HepG2 (cell line): ENCODE data around the gene GATD1. TPM values are rescaled to one million over a fixed set of nuclear protein-coding genes. Genes with fewer than 3 reads are reported as not detected.
A peak's percentile ranks its signal among the peaks of the same experiment; 100 is the strongest.

Experiments
- FUBP1 ChIP-seq: sonication (generic); formaldehyde crosslinking; IDR thresholded peaks from 2 replicates; pipeline ENCODE4 v1.5.1; 2020; ENCODE audit warnings: missing genetic modification reagents, mild to moderate bottlenecking, borderline replicate concordance
- HIC2 ChIP-seq: sonication (generic); formaldehyde crosslinking; IDR thresholded peaks from 2 replicates; pipeline ENCODE4 v1.9.0; 2022; ENCODE audit warnings: low read depth, missing genetic modification reagents
- HNRNPUL1 ChIP-seq: fragments of 200-400 bp; formaldehyde crosslinking; IDR thresholded peaks from 2 replicates; pipeline ENCODE4 v1.6.1; 2017; ENCODE audit warnings: low read depth, mild to moderate bottlenecking, low read length, moderate library complexity
- KAT8 ChIP-seq: IDR thresholded peaks from 2 replicates; pipeline ENCODE4 v1.6.1; 2016; ENCODE audit warnings: missing genetic modification reagents, missing compliant biosample characterization
- MTERF4 ChIP-seq: sonication (generic); formaldehyde crosslinking; IDR thresholded peaks from 2 replicates; pipeline ENCODE4 v1.8.0; 2023; ENCODE audit warnings: mild to moderate bottlenecking, missing genetic modification reagents
- MXD1 ChIP-seq: sonication (generic); formaldehyde crosslinking; IDR thresholded peaks from 2 replicates; pipeline ENCODE4 v1.4.0; 2020; ENCODE audit warnings: mild to moderate bottlenecking, missing genetic modification reagents
- MXI1 ChIP-seq: IDR thresholded peaks from 3 replicates; pipeline ENCODE4 v1.6.1; 2012; ENCODE audit warnings: low read depth, low read length, inconsistent platforms, borderline replicate concordance
- MYC ChIP-seq: sonication (generic); formaldehyde crosslinking; IDR thresholded peaks from 2 replicates; pipeline ENCODE4 v1.9.0; 2021; ENCODE audit warnings: missing genetic modification reagents, borderline replicate concordance
- POLR2AphosphoS5 ChIP-seq: IDR thresholded peaks from 2 replicates; pipeline ENCODE4 v1.6.1; 2012; ENCODE audit warnings: low read depth, low read length
- PRDM4 ChIP-seq: sonication (generic); formaldehyde crosslinking; IDR thresholded peaks from 2 replicates; pipeline ENCODE4 v1.9.0; 2021; ENCODE audit warnings: missing genetic modification reagents, borderline replicate concordance
- PRMT3 ChIP-seq: sonication (generic); formaldehyde crosslinking; IDR thresholded peaks from 2 replicates; pipeline ENCODE4 v1.8.1; 2022; ENCODE audit warnings: low read depth, mild to moderate bottlenecking, moderate library complexity, missing genetic modification reagents, borderline replicate concordance
- REL ChIP-seq: sonication (generic); formaldehyde crosslinking; conservative IDR thresholded peaks from 2 replicates; pipeline ENCODE4 v1.8.0; 2022; ENCODE audit warnings: mild to moderate bottlenecking, missing genetic modification reagents, moderate library complexity
- SMAD3 ChIP-seq: sonication (generic); formaldehyde crosslinking; IDR thresholded peaks from 2 replicates; pipeline ENCODE4 v1.4.0; 2020; ENCODE audit warnings: missing genetic modification reagents
- SMC3 ChIP-seq: IDR thresholded peaks from 2 replicates; pipeline ENCODE4 v1.6.1; 2011; ENCODE audit warnings: low read length, improper control_type of control experiment
- TBX3 ChIP-seq: fragments of 450-650 bp; IDR thresholded peaks from 2 replicates; pipeline ENCODE4 v1.6.1; 2017; ENCODE audit warnings: antibody characterized with exemption, mild to moderate bottlenecking, inconsistent platforms, borderline replicate concordance
- THAP7 ChIP-seq: sonication (generic); formaldehyde crosslinking; IDR thresholded peaks from 2 replicates; pipeline ENCODE4 v1.8.1; 2023; ENCODE audit warnings: mild to moderate bottlenecking, missing genetic modification reagents
- ZNF850 ChIP-seq: sonication (generic); formaldehyde crosslinking; conservative IDR thresholded peaks from 2 replicates; pipeline ENCODE4 v1.9.0; 2021; ENCODE audit warnings: mild to moderate bottlenecking, missing genetic modification reagents
- polyA plus RNA-seq, 8 experiments: library from polyadenylated mRNA; depleted of rRNA in 3 of 8; stranded (reverse) in 7 of 8; unstranded in 1 of 8; fragments of >200 nt; fragmentation: Illumina TruSeq in 4 of 8; extraction: Trizol in 4 of 8; gene quantifications; 2 replicates each; pipeline versions ENCODE4 v1.2.1 to v1.2.3, GENCODE V29; 2011 to 2016; ENCODE audit warnings: low read depth in 4 of 8, missing spikeins in 1 of 8, mixed read lengths in 1 of 8; ENCODE audit not compliant: insufficient read depth in 1 of 8
- total RNA-seq, 5 experiments: library from RNA; depleted of rRNA; stranded (reverse); fragments of >200 nt; fragmentation: Illumina TruSeq; extraction: Trizol; gene quantifications; 2 replicates each; pipeline ENCODE4 v1.2.3, GENCODE V29; 2016; ENCODE audit warnings: low read depth in 1 of 5

Gene GATD1
- total and polyA plus RNA-seq, 2 of the 13 experiments (the other 11 are each of a cell fraction or from before 2014, with no cell fraction given): 31.3 to 60.5 TPM

GRCh38 chr11:727859-728748 is 49.2 kb downstream of the GATD1 start (continued):
- TF ChIP-seq HIC2 (CRISPR knock-in tag) (peak; percentile 93; the same call in 1 of the 2 replicates), MXI1 (peak; percentile 69; the same call in 1 of the 3 replicates), TBX3 (no peak), REL (0 out of 2 replicates have a peak, but pooled peaks have one; percentile 57), ZNF850 (no peak), FUBP1 (CRISPR knock-in tag) (no peak), MXD1 (CRISPR knock-in tag) (peak; percentile 51; the same call in 1 of the 2 replicates), SMC3 (peak; percentile 50; the same call in 1 of the 2 replicates), MTERF4 (CRISPR knock-in tag) (peak; percentile 44; the same call in 1 of the 2 replicates), POLR2AphosphoS5 (peak; percentile 39; the same call in 1 of the 2 replicates), KAT8 (CRISPR knock-in tag) (peak; percentile 52; the same call in 1 of the 2 replicates), PRDM4 (no peak), MYC (CRISPR knock-in tag) (peak; percentile 88), PRMT3 (no peak), THAP7 (CRISPR knock-in tag) (peak; percentile 49; the same call in 1 of the 2 replicates), SMAD3 (CRISPR knock-in tag) (0 out of 2 replicates have a peak, but pooled peaks have one; percentile 46), HNRNPUL1 (0 out of 2 replicates have a peak, but pooled peaks have one; percentile 17)
